WTC11 (cell line): ENCODE measurements around the gene FBXO28. TPM values are rescaled to one million over a fixed set of nuclear protein-coding genes. Genes with fewer than 3 reads are reported as not detected.

Experiments
- ATAC-seq: fragments of 200-7000 bp; cut with Tn5 transposase; 2 replicates; pipeline ENCODE4 v1.10.0; 2021; ENCODE audit warnings: mild to moderate bottlenecking, moderate library complexity
- CTCF ChIA-PET: fragments of 300-600 bp; sonication (Branson Sonifier 250); formaldehyde crosslinking; loops from one replicate; lab custom pipeline; 2021; ENCODE audit warnings: antibody characterized with exemption; lab: Charles Lee
- POLR2A ChIA-PET: fragments of 350-600 bp; sonication (Branson Sonifier 250); formaldehyde crosslinking; loops from one replicate; lab custom pipeline; 2021; ENCODE audit warnings: antibody characterized with exemption; lab: Charles Lee
- DNase-seq: peaks from one replicate; pipeline ENCODE4 v3.0.0; 2021; ENCODE audit warnings: low spot score
- H3K27ac Mint-ChIP-seq: 2 replicates; pipeline ENCODE4 v1.8.0; 2021; ENCODE audit warnings: mixed read lengths
- H3K27me3 Mint-ChIP-seq: 2 replicates; pipeline ENCODE4 v1.8.0; 2021; ENCODE audit warnings: low read depth, mild to moderate bottlenecking, moderate library complexity, mixed read lengths
- H3K36me3 Mint-ChIP-seq: 2 replicates; pipeline ENCODE4 v1.8.0; 2021; ENCODE audit warnings: mixed read lengths
- H3K4me1 Mint-ChIP-seq: 2 replicates; pipeline ENCODE4 v1.8.0; 2022; ENCODE audit warnings: mixed read lengths
- H3K4me3 Mint-ChIP-seq: 2 replicates; pipeline ENCODE4 v1.8.0; 2021; ENCODE audit warnings: mild to moderate bottlenecking, moderate library complexity, mixed read lengths
- H3K9me3 Mint-ChIP-seq: 2 replicates; pipeline ENCODE4 v1.8.0; 2021; ENCODE audit warnings: mixed read lengths
- GRHL2 ChIP-seq: fragments of 250-450 bp; sonication (Bioruptor Pico); IDR thresholded peaks from 2 replicates; pipeline ENCODE4 v1.8.0; 2022; ENCODE audit warnings: mild to moderate bottlenecking, moderate library complexity; ENCODE audit not compliant: insufficient replicate concordance, severe bottlenecking
- JAZF1 ChIP-seq: fragments of 250-450 bp; sonication (Bioruptor Pico); IDR thresholded peaks from 2 replicates; pipeline ENCODE4 v1.9.0; 2021; ENCODE audit warnings: moderate library complexity, mild to moderate bottlenecking, inconsistent platforms
- NFATC4 ChIP-seq: fragments of 250-450 bp; sonication (Bioruptor Pico); IDR thresholded peaks from 2 replicates; pipeline ENCODE4 v1.9.0; 2021; ENCODE audit warnings: mild to moderate bottlenecking
- NR2C2 ChIP-seq: sonication (generic); formaldehyde crosslinking; IDR thresholded peaks from 2 replicates; pipeline ENCODE4 v1.8.0; 2022; ENCODE audit warnings: mild to moderate bottlenecking, missing genetic modification reagents
- RORB ChIP-seq: fragments of 250-450 bp; sonication (Bioruptor Pico); IDR thresholded peaks from 2 replicates; pipeline ENCODE4 v1.9.0; 2021; ENCODE audit warnings: mild to moderate bottlenecking
- SMAD4 ChIP-seq: sonication (generic); formaldehyde crosslinking; IDR thresholded peaks from 2 replicates; pipeline ENCODE4 v1.8.0; 2022; ENCODE audit warnings: mild to moderate bottlenecking, missing genetic modification reagents
- SP1 ChIP-seq: sonication (generic); formaldehyde crosslinking; conservative IDR thresholded peaks from 2 replicates; pipeline ENCODE4 v1.8.1; 2022; ENCODE audit warnings: missing genetic modification reagents
- TEAD1 ChIP-seq: sonication (generic); formaldehyde crosslinking; IDR thresholded peaks from 2 replicates; pipeline ENCODE4 v1.8.0; 2022; ENCODE audit warnings: mild to moderate bottlenecking, missing genetic modification reagents
- total RNA-seq: library from RNA; stranded (reverse); gene quantifications from 3 replicates; pipeline ENCODE4 v1.2.3, GENCODE V29; 2021
- TF ChIP-seq, protein P1 (sequence below): sonication (generic); formaldehyde crosslinking; IDR thresholded peaks from 2 replicates; pipeline ENCODE4 v1.8.0; 2023; ENCODE audit warnings: missing genetic modification reagents, mild to moderate bottlenecking, borderline replicate concordance
- TF ChIP-seq, protein P2 (sequence below): sonication (generic); formaldehyde crosslinking; IDR thresholded peaks from 2 replicates; pipeline ENCODE4 v1.8.1; 2022; ENCODE audit warnings: low read depth, missing genetic modification reagents, borderline replicate concordance
- TF ChIP-seq, protein P3 (sequence below): sonication (generic); formaldehyde crosslinking; IDR thresholded peaks from 2 replicates; pipeline ENCODE4 v1.8.1; 2023; ENCODE audit warnings: mild to moderate bottlenecking, missing genetic modification reagents
- TF ChIP-seq, protein P4 (sequence below): fragments of 200-600 bp; IDR thresholded peaks from 2 replicates; pipeline ENCODE4 v1.8.0; 2022; ENCODE audit warnings: antibody characterized with exemption
- TF ChIP-seq, protein P5 (sequence below): fragments of 250-450 bp; sonication (Bioruptor Pico); IDR thresholded peaks from 2 replicates; pipeline ENCODE4 v1.9.0; 2021; ENCODE audit warnings: mild to moderate bottlenecking
- TF ChIP-seq, protein P6 (sequence below): fragments of 250-450 bp; sonication (Bioruptor Pico); IDR thresholded peaks from 2 replicates; pipeline ENCODE4 v2.1.2; 2022; ENCODE audit warnings: mild to moderate bottlenecking, moderate library complexity
- TF ChIP-seq, protein P7 (sequence below): sonication (generic); formaldehyde crosslinking; IDR thresholded peaks from 2 replicates; pipeline ENCODE4 v1.8.1; 2023; ENCODE audit warnings: mild to moderate bottlenecking, missing genetic modification reagents, borderline replicate concordance
- TF ChIP-seq, protein P8 (sequence below): sonication (generic); formaldehyde crosslinking; IDR thresholded peaks from 2 replicates; pipeline ENCODE4 v1.8.1; 2023; ENCODE audit warnings: mild to moderate bottlenecking, missing genetic modification reagents
- TF ChIP-seq, protein P9 (sequence below): sonication (generic); formaldehyde crosslinking; IDR thresholded peaks from 2 replicates; pipeline ENCODE4 v1.8.1; 2023; ENCODE audit warnings: mild to moderate bottlenecking, moderate library complexity, missing genetic modification reagents

The FBXO28 gene
- total RNA-seq, 1 experiment from 2014 or later = 36.8 TPM

DNA sequence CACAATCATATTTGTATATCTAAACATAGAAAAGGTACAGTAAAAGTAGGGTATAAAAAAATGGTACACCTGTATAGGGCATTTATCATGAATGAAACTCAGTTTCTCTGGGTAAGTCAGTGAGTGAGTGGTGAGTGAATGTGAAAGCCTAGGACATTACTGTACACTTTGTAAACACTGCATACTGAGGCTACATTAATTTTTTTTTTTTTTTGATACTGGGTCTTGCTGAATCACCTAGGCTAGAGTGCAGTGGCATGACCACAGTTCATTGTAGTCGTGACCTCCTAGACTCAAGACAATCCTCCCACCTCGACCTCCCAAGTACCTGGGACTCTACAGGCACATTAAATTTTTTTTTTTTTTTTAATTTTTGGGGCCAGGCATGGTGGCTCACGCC is 27.8 kb downstream of the FBXO28 start (continued):
- TF ChIP-seq, protein P1, sequence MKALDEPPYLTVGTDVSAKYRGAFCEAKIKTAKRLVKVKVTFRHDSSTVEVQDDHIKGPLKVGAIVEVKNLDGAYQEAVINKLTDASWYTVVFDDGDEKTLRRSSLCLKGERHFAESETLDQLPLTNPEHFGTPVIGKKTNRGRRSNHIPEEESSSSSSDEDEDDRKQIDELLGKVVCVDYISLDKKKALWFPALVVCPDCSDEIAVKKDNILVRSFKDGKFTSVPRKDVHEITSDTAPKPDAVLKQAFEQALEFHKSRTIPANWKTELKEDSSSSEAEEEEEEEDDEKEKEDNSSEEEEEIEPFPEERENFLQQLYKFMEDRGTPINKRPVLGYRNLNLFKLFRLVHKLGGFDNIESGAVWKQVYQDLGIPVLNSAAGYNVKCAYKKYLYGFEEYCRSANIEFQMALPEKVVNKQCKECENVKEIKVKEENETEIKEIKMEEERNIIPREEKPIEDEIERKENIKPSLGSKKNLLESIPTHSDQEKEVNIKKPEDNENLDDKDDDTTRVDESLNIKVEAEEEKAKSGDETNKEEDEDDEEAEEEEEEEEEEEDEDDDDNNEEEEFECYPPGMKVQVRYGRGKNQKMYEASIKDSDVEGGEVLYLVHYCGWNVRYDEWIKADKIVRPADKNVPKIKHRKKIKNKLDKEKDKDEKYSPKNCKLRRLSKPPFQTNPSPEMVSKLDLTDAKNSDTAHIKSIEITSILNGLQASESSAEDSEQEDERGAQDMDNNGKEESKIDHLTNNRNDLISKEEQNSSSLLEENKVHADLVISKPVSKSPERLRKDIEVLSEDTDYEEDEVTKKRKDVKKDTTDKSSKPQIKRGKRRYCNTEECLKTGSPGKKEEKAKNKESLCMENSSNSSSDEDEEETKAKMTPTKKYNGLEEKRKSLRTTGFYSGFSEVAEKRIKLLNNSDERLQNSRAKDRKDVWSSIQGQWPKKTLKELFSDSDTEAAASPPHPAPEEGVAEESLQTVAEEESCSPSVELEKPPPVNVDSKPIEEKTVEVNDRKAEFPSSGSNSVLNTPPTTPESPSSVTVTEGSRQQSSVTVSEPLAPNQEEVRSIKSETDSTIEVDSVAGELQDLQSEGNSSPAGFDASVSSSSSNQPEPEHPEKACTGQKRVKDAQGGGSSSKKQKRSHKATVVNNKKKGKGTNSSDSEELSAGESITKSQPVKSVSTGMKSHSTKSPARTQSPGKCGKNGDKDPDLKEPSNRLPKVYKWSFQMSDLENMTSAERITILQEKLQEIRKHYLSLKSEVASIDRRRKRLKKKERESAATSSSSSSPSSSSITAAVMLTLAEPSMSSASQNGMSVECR = no peak
- TF ChIP-seq JAZF1 (CRISPR knock-in tag) = no peak
- TF ChIP-seq SP1 (CRISPR knock-in tag) = no peak
- TF ChIP-seq, protein P2, sequence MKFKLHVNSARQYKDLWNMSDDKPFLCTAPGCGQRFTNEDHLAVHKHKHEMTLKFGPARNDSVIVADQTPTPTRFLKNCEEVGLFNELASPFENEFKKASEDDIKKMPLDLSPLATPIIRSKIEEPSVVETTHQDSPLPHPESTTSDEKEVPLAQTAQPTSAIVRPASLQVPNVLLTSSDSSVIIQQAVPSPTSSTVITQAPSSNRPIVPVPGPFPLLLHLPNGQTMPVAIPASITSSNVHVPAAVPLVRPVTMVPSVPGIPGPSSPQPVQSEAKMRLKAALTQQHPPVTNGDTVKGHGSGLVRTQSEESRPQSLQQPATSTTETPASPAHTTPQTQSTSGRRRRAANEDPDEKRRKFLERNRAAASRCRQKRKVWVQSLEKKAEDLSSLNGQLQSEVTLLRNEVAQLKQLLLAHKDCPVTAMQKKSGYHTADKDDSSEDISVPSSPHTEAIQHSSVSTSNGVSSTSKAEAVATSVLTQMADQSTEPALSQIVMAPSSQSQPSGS (CRISPR knock-in tag) = no peak
- no peak for TF ChIP-seq RORB
- TF ChIP-seq TEAD1 (CRISPR knock-in tag) = no peak
- TF ChIP-seq, protein P3, sequence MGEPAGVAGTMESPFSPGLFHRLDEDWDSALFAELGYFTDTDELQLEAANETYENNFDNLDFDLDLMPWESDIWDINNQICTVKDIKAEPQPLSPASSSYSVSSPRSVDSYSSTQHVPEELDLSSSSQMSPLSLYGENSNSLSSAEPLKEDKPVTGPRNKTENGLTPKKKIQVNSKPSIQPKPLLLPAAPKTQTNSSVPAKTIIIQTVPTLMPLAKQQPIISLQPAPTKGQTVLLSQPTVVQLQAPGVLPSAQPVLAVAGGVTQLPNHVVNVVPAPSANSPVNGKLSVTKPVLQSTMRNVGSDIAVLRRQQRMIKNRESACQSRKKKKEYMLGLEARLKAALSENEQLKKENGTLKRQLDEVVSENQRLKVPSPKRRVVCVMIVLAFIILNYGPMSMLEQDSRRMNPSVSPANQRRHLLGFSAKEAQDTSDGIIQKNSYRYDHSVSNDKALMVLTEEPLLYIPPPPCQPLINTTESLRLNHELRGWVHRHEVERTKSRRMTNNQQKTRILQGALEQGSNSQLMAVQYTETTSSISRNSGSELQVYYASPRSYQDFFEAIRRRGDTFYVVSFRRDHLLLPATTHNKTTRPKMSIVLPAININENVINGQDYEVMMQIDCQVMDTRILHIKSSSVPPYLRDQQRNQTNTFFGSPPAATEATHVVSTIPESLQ (CRISPR knock-in tag) = no peak
- no peak for TF ChIP-seq GRHL2

DNA sequence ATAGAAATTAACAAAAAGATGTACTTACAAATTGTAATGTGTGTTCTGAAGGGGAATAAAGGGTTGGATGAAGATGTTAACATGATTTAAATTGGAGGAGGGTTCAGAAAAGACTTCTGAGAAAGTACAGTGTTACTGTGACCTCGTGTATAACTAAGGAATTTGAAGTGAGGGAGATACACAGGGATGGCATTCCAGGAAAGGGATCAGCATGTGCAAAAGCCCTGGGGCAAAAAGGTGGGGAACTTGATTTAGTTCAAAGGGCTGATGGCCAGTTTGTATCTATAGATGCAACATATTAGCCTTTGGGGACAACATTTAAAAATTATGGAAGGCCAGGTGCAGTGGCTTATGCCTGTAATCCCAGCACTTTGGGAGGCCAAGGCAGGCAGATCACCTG is 35.8 kb downstream of the FBXO28 start:
- H3K27me3 Mint-ChIP-seq = no peaks in the 10 kb centered on the region
- DNase-seq (no peak), ATAC-seq (no peak)
- H3K9me3 Mint-ChIP-seq = no peaks in the 10 kb centered on the region
- CTCF ChIA-PET = no interaction called here
- peaks cover 23% of the 10 kb centered on the region for H3K36me3 Mint-ChIP-seq
- no peaks in the 10 kb centered on the region for H3K4me1 Mint-ChIP-seq
- H3K4me3 Mint-ChIP-seq = no peak overlapping the region
- POLR2A ChIA-PET = no interaction called here
- no peak overlapping the region for H3K27ac Mint-ChIP-seq
- TF ChIP-seq, protein P4, sequence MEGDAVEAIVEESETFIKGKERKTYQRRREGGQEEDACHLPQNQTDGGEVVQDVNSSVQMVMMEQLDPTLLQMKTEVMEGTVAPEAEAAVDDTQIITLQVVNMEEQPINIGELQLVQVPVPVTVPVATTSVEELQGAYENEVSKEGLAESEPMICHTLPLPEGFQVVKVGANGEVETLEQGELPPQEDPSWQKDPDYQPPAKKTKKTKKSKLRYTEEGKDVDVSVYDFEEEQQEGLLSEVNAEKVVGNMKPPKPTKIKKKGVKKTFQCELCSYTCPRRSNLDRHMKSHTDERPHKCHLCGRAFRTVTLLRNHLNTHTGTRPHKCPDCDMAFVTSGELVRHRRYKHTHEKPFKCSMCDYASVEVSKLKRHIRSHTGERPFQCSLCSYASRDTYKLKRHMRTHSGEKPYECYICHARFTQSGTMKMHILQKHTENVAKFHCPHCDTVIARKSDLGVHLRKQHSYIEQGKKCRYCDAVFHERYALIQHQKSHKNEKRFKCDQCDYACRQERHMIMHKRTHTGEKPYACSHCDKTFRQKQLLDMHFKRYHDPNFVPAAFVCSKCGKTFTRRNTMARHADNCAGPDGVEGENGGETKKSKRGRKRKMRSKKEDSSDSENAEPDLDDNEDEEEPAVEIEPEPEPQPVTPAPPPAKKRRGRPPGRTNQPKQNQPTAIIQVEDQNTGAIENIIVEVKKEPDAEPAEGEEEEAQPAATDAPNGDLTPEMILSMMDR = no peak
- no peak for TF ChIP-seq SMAD4 (CRISPR knock-in tag)
- TF ChIP-seq NFATC4 = no peak
- TF ChIP-seq, protein P5, sequence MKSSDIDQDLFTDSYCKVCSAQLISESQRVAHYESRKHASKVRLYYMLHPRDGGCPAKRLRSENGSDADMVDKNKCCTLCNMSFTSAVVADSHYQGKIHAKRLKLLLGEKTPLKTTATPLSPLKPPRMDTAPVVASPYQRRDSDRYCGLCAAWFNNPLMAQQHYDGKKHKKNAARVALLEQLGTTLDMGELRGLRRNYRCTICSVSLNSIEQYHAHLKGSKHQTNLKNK = no peak
- no peak for TF ChIP-seq NR2C2 (CRISPR knock-in tag)
- TF ChIP-seq, protein P6, sequence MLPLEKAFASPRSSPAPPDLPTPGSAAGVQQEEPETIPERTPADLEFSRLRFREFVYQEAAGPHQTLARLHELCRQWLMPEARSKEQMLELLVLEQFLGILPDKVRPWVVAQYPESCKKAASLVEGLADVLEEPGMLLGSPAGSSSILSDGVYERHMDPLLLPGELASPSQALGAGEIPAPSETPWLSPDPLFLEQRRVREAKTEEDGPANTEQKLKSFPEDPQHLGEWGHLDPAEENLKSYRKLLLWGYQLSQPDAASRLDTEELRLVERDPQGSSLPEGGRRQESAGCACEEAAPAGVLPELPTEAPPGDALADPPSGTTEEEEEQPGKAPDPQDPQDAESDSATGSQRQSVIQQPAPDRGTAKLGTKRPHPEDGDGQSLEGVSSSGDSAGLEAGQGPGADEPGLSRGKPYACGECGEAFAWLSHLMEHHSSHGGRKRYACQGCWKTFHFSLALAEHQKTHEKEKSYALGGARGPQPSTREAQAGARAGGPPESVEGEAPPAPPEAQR = no peak
- TF ChIP-seq, protein P7, sequence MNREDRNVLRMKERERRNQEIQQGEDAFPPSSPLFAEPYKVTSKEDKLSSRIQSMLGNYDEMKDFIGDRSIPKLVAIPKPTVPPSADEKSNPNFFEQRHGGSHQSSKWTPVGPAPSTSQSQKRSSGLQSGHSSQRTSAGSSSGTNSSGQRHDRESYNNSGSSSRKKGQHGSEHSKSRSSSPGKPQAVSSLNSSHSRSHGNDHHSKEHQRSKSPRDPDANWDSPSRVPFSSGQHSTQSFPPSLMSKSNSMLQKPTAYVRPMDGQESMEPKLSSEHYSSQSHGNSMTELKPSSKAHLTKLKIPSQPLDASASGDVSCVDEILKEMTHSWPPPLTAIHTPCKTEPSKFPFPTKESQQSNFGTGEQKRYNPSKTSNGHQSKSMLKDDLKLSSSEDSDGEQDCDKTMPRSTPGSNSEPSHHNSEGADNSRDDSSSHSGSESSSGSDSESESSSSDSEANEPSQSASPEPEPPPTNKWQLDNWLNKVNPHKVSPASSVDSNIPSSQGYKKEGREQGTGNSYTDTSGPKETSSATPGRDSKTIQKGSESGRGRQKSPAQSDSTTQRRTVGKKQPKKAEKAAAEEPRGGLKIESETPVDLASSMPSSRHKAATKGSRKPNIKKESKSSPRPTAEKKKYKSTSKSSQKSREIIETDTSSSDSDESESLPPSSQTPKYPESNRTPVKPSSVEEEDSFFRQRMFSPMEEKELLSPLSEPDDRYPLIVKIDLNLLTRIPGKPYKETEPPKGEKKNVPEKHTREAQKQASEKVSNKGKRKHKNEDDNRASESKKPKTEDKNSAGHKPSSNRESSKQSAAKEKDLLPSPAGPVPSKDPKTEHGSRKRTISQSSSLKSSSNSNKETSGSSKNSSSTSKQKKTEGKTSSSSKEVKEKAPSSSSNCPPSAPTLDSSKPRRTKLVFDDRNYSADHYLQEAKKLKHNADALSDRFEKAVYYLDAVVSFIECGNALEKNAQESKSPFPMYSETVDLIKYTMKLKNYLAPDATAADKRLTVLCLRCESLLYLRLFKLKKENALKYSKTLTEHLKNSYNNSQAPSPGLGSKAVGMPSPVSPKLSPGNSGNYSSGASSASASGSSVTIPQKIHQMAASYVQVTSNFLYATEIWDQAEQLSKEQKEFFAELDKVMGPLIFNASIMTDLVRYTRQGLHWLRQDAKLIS = no peak
- TF ChIP-seq, protein P8, sequence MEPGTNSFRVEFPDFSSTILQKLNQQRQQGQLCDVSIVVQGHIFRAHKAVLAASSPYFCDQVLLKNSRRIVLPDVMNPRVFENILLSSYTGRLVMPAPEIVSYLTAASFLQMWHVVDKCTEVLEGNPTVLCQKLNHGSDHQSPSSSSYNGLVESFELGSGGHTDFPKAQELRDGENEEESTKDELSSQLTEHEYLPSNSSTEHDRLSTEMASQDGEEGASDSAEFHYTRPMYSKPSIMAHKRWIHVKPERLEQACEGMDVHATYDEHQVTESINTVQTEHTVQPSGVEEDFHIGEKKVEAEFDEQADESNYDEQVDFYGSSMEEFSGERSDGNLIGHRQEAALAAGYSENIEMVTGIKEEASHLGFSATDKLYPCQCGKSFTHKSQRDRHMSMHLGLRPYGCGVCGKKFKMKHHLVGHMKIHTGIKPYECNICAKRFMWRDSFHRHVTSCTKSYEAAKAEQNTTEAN (CRISPR knock-in tag) = no peak
- TF ChIP-seq, protein P9, sequence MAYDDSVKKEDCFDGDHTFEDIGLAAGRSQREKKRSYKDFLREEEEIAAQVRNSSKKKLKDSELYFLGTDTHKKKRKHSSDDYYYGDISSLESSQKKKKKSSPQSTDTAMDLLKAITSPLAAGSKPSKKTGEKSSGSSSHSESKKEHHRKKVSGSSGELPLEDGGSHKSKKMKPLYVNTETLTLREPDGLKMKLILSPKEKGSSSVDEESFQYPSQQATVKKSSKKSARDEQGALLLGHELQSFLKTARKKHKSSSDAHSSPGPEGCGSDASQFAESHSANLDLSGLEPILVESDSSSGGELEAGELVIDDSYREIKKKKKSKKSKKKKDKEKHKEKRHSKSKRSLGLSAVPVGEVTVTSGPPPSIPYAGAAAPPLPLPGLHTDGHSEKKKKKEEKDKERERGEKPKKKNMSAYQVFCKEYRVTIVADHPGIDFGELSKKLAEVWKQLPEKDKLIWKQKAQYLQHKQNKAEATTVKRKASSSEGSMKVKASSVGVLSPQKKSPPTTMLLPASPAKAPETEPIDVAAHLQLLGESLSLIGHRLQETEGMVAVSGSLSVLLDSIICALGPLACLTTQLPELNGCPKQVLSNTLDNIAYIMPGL = no peak
